GM12891 (cell line): ENCODE measurements around the gene MED13L.
"Not testable (repeated sequence)": the region's sequence is repeated elsewhere in the genome, so short reads cannot be mapped to it uniquely, and the experiment has no call there.

Experiments used
- DNase-seq: peaks from one replicate; pipeline ENCODE4 v3.0.0; 2011; ENCODE audit warnings: low spot score; ENCODE audit not compliant: insufficient read length
- FAIRE-seq: peaks from 2 replicates; lab custom pipeline; 2011; peaks lifted over from hg19 to GRCh38; lab: Jason Lieb, UNC
- PAX5 ChIP-seq: IDR thresholded peaks from 2 replicates; pipeline ENCODE4 v1.6.1; 2011; ENCODE audit warnings: low read length, moderate library complexity, mild to moderate bottlenecking; ENCODE audit not compliant: insufficient read depth, severe bottlenecking
- POLR2A ChIP-seq: IDR thresholded peaks from 2 replicates; pipeline ENCODE4 v1.6.1; 2011; ENCODE audit warnings: low read depth, low read length, control low read depth
- POLR2AphosphoS5 ChIP-seq: IDR thresholded peaks from 2 replicates; pipeline ENCODE4 v1.6.1; 2011; ENCODE audit warnings: low read depth, low read length, control low read depth
- POU2F2 ChIP-seq: IDR thresholded peaks from 2 replicates; pipeline ENCODE4 v1.6.1; 2011; ENCODE audit warnings: low read depth, mild to moderate bottlenecking, control low read depth, low read length, moderate library complexity
- SPI1 ChIP-seq: IDR thresholded peaks from 2 replicates; pipeline ENCODE4 v1.6.1; 2011; ENCODE audit warnings: low read depth, low read length, control low read depth
- TAF1 ChIP-seq: IDR thresholded peaks from 2 replicates; pipeline ENCODE4 v1.6.1; 2011; ENCODE audit warnings: low read depth, low read length, control low read depth

MED13L gene

GRCh38 chr12:116238149-116238548 lies 39.3 kb downstream of the MED13L start:
- no peak for TF ChIP-seq SPI1
- no peak for TF ChIP-seq POLR2AphosphoS5
- TF ChIP-seq POLR2A, result no peak
- no peak for TF ChIP-seq TAF1
- no peak for TF ChIP-seq PAX5
- TF ChIP-seq POU2F2, result no peak
- no peak for FAIRE-seq
- no peak for DNase-seq

DNA sequence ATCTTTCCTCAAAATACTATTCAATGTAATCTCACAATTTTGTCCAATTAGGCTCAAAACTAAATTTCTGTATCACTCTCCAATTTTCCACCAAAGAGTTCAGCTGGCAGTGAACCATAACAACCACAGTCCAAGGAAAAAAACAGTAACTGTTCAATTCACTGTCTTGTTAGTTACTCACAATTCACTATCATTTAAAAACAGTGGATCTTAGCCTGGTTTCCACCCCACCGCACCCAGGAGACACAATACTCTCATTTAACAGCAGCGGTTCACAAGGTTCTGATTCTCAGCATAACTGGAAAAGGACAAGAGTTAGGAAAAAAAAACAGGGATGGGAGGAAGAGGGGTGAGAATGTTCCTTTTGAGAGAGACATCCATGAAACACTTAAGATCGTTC lies 40.5 kb downstream of the MED13L start:
- DNase-seq, result no peak
- TF ChIP-seq POLR2A (no peak), SPI1 (no peak), PAX5 (no peak), POLR2AphosphoS5 (no peak), POU2F2 (no peak), TAF1 (no peak)

DNA sequence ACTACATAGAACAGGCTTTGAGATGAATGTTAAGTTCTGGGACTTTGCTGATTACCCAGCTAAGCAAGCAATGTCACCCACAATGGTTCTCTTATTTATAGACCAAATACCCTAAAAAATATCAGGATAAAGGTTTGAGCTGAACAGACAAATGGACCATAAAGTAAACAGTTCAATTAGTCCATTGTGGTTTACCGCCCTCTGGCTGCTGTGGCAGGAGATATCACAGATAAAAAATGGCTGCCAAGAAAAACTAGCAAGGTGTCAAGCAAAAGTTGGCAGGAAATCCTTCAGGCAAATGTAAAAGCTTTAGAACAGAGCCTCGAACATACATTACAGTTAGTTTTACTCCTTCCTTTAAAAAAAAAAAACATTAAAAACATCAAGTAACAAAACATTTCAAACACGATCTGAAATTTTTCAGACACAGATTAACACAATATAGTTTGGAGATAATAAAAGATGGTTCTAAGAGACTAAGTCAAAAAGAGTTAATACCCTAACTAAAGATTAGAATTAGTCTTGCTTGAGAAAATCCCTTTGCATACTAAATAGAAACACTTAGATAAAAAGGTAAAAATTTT lies 41.3 kb downstream of the MED13L start:
- DNase-seq (peak; percentile 10), FAIRE-seq (peak; percentile 89)
- TF ChIP-seq TAF1 (no peak), SPI1 (no peak)

More for the DNA sequence above, 40.5 kb downstream of the MED13L start:
- no peak for FAIRE-seq

GRCh38 chr12:116234148-116234547 lies 43.3 kb downstream of the MED13L start:
- not testable (repeated sequence) for DNase-seq

DNA sequence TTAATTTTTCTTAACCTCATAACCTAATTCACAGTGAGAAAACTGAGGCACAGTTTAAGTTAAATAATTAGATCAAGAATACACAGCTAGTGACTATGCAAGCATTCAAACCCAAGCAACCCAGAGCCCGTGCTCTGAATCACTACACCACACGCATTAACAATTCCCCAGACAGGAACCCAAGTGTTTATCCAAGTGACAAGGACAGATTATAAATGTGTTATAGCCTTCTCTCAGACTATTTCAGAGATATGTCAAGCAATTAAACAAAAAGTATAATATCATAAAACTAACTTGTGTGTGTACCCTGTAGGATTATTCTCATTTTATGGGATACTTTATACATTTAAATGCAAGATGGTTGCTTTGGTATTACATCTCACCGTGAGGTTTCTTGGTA lies 43.8 kb downstream of the MED13L start:
- TF ChIP-seq PAX5 (no peak), POLR2AphosphoS5 (no peak), TAF1 (no peak), POU2F2 (no peak), POLR2A (no peak), SPI1 (no peak)
- DNase-seq, result no peak
- no peak for FAIRE-seq

More at GRCh38 chr12:116234148-116234547, 43.3 kb downstream of the MED13L start:
- not testable (repeated sequence) for FAIRE-seq

DNA sequence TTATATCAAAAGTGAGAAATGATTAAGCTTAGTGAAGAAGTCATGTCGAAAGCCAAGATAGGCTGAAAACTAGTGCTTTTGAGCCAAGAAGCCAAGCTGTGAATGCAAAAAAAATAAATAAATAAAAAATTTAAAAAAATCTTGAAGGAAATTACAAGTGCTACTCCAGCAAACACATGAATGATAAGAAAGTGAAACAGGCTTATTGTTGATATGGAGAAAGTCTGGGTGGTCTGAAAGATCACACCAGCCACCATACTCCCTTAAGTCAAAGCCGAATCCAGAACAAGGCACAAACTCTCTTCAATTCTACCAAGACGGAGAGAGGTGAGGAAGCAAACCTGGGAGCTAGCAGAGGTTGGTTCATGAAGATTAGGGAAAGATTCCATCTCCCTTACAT lies 49.7 kb downstream of the MED13L start:
- TF ChIP-seq POU2F2 (no peak), POLR2A (no peak), PAX5 (no peak), POLR2AphosphoS5 (no peak), TAF1 (no peak), SPI1 (no peak)
- FAIRE-seq (no peak), DNase-seq (no peak)

DNA sequence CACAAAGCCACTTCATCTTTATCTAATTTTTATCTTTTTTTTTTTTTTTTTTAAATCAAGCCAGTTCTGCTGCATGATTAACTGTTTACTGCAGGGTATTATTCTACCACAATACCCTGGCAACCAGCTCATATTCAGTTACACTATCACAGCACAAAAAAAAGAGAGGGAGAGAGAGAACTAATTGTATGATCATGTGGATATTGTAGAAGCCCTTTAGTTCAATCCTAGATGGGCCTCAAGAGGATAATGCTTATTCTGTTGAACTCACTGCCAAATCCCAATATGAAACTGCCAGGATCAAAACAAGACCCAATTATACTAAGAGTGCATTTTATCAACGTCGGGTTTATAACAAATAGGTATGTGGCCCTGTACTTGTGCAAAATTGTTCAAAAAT lies 51.5 kb downstream of the MED13L start:
- no peak for DNase-seq

GRCh38 chr12:116222358-116222757 lies 55.1 kb downstream of the MED13L start:
- no peak for TF ChIP-seq SPI1
- no peak for TF ChIP-seq POLR2AphosphoS5
- TF ChIP-seq POU2F2, result no peak
- TF ChIP-seq POLR2A, result no peak
- no peak for FAIRE-seq
- DNase-seq, result no peak

More for the DNA sequence above, 51.5 kb downstream of the MED13L start:
- no peak for FAIRE-seq
- no peak for TF ChIP-seq POLR2A
- TF ChIP-seq PAX5, result no peak
- no peak for TF ChIP-seq TAF1
- TF ChIP-seq SPI1, result no peak
- no peak for TF ChIP-seq POU2F2
- no peak for TF ChIP-seq POLR2AphosphoS5

DNA sequence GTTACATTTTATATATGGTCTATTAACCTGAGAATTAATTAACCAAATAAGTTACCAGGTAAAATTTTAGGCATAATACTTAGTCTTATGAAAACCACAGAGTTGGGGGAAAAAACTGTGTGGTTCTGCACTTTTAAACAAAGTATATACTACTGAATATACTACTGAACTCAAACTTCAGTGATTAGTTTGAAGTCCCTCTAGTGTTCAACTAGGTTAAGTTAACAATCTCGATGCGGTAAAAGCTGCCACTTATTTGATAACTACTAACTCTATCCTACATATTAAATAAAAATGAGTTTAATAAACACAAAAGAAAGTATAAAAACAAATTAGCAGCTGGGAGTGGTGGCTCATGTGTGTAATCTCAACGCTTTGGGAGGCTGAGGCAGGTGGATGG lies 56.7 kb downstream of the MED13L start:
- TF ChIP-seq PAX5 (no peak), POLR2A (no peak), TAF1 (no peak), POU2F2 (no peak), POLR2AphosphoS5 (no peak), SPI1 (no peak)
- DNase-seq (no peak), FAIRE-seq (no peak)

DNA sequence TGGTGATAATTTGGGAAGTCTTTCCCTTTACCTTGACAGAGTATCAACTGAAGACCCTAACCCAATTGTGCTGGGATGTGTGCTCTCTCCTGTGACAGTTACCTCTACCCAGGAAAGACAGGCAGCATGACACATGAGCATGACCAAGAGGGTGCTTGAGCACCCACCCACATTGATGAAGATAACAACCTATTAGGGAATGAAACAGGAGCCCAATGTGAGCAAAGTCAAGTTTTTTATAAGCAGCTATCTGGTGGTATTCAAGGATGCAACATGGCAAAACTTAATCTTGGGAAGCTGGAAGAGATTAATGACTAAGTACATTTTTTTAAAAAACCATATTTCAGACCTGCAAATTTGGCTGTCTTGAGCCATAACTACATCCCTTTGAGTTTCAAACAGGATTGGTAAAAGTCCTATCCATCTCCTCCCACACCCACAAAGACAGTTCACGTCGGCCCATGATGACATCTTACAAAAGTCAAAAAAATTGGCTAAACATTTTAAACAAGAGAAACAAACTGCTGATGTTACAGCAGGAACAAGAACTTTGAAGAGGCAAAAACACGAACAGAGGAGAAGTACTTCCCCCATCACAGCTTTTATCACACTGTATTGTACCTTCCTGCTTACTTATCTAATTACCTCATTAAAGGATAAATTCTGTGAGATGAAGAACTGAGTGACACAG lies 60.3 kb downstream of the MED13L start:
- TF ChIP-seq POLR2AphosphoS5 (no peak), PAX5 (no peak), SPI1 (no peak), POU2F2 (no peak), TAF1 (no peak), POLR2A (no peak)
- FAIRE-seq, result peak; percentile 48
- DNase-seq, result no peak
